Activated gamma-delta T cell (primary cell): ENCODE measurements around the gene HDGFL2.
"Not testable (repeated sequence)": the region's sequence is repeated elsewhere in the genome, so short reads cannot be mapped to it uniquely, and the experiment has no call there.

Experiments used
- DNase-seq: peaks from one replicate; lab custom pipeline; 2025; lab: John Stamatoyannopoulos, UW

The HDGFL2 gene

GRCh38 chr19:4516199-4516938, 44.3 kb downstream of the HDGFL2 start:
- DNase-seq = no peak

- no peak for DNase-seq
These were observed 44.8 kb downstream of the HDGFL2 start for GRCh38 chr19:4516939-4517300.

GRCh38 chr19:4517451-4518057, 45.5 kb downstream of the HDGFL2 start:
- no peak for DNase-seq

- DNase-seq = no peak
These were observed 46.5 kb downstream of the HDGFL2 start, which contains the start of gene PLIN4 for GRCh38 chr19:4518345-4519171. Gene PLIN4, minus strand, starts transcription at chr19:4518486. Its CDS starts 214 bp downstream, at chr19:4518272.

- no peak for DNase-seq
These were observed 47.0 kb downstream of the HDGFL2 start for GRCh38 chr19:4519172-4519496.

GRCh38 chr19:4519521-4520277, 47.6 kb downstream of the HDGFL2 start:
- DNase-seq = no peak

- DNase-seq = no peak
These were observed 49.2 kb downstream of the HDGFL2 start for GRCh38 chr19:4521170-4521887.

GRCh38 chr19:4521888-4522242, 49.8 kb downstream of the HDGFL2 start:
- DNase-seq = no peak

GRCh38 chr19:4522291-4523002, 50.4 kb downstream of the HDGFL2 start:
- no peak for DNase-seq

- no peak for DNase-seq
These were observed 51.4 kb downstream of the HDGFL2 start for GRCh38 chr19:4523306-4524110.

- no peak for DNase-seq
These were observed 52.9 kb downstream of the HDGFL2 start for GRCh38 chr19:4524808-4525562.

GRCh38 chr19:4525563-4526002, 53.5 kb downstream of the HDGFL2 start:
- no peak for DNase-seq

GRCh38 chr19:4527377-4527776, 55.3 kb downstream of the HDGFL2 start:
- not testable (repeated sequence) for DNase-seq

GRCh38 chr19:4528843-4529242, 56.7 kb downstream of the HDGFL2 start:
- no peak for DNase-seq

- no peak for DNase-seq
These were observed 57.9 kb downstream of the HDGFL2 start for GRCh38 chr19:4529924-4530522.

GRCh38 chr19:4531562-4532165, 59.6 kb downstream of the HDGFL2 start:
- no peak for DNase-seq

- no peak for DNase-seq
These were observed 61.2 kb downstream of the HDGFL2 start for GRCh38 chr19:4533334-4533733.

GRCh38 chr19:4533835-4534424, 61.8 kb downstream of the HDGFL2 start:
- DNase-seq = no peak
